HepG2 (cell line): Measurements from ENCODE around the gene CELF5. TPM values are rescaled to one million over a fixed set of nuclear protein-coding genes. Genes with fewer than 3 reads are reported as not detected.

Experiments used
- CCDC6 ChIP-seq: sonication (generic); formaldehyde crosslinking; IDR thresholded peaks from 2 replicates; pipeline ENCODE4 v1.8.1; 2022; ENCODE audit warnings: mild to moderate bottlenecking, missing genetic modification reagents, moderate library complexity
- GATA4 ChIP-seq: sonication (generic); IDR thresholded peaks from 2 replicates; pipeline ENCODE4 v1.6.1; 2016; ENCODE audit warnings: antibody characterized with exemption, low read depth, borderline replicate concordance
- HNRNPLL ChIP-seq: fragments of 200-400 bp; formaldehyde crosslinking; IDR thresholded peaks from 2 replicates; pipeline ENCODE4 v1.6.1; 2017; ENCODE audit warnings: mild to moderate bottlenecking, low read depth, low read length; ENCODE audit not compliant: poor library complexity, severe bottlenecking
- MEIS1 ChIP-seq: sonication (generic); formaldehyde crosslinking; IDR thresholded peaks from 2 replicates; pipeline ENCODE4 v1.9.0; 2021; ENCODE audit warnings: mild to moderate bottlenecking, missing genetic modification reagents, moderate library complexity, borderline replicate concordance
- RAD51 ChIP-seq: fragments of 450-650 bp; IDR thresholded peaks from 2 replicates; pipeline ENCODE4 v1.6.1; 2016; ENCODE audit warnings: borderline replicate concordance
- SALL2 ChIP-seq: sonication (generic); formaldehyde crosslinking; IDR thresholded peaks from 2 replicates; pipeline ENCODE4 v1.8.1; 2023; ENCODE audit warnings: mild to moderate bottlenecking, missing genetic modification reagents, inconsistent platforms
- SAP130 ChIP-seq: IDR thresholded peaks from 2 replicates; pipeline ENCODE4 v1.6.1; 2016; ENCODE audit warnings: low read depth
- SMAD3 ChIP-seq: sonication (generic); formaldehyde crosslinking; IDR thresholded peaks from 2 replicates; pipeline ENCODE4 v1.4.0; 2020; ENCODE audit warnings: missing genetic modification reagents
- SP2 ChIP-seq: sonication (generic); formaldehyde crosslinking; IDR thresholded peaks from 2 replicates; pipeline ENCODE4 v1.5.1; 2020; ENCODE audit warnings: mild to moderate bottlenecking, missing genetic modification reagents
- ZNF337 ChIP-seq: sonication (generic); formaldehyde crosslinking; IDR thresholded peaks from 2 replicates; pipeline ENCODE4 v1.5.1; 2020; ENCODE audit warnings: missing genetic modification reagents, low read depth, mild to moderate bottlenecking, borderline replicate concordance
- ZNF777 ChIP-seq: sonication (generic); formaldehyde crosslinking; IDR thresholded peaks from 2 replicates; pipeline ENCODE4 v1.4.0; 2020; ENCODE audit warnings: missing genetic modification reagents
- polyA plus RNA-seq, 8 experiments: library from polyadenylated mRNA; depleted of rRNA in 3 of 8; stranded (reverse) in 7 of 8; unstranded in 1 of 8; fragments of >200 nt; fragmentation: Illumina TruSeq in 4 of 8; extraction: Trizol in 4 of 8; gene quantifications; 2 replicates each; pipeline versions ENCODE4 v1.2.1 to v1.2.3, GENCODE V29; 2011 to 2016; ENCODE audit warnings: low read depth in 4 of 8, missing spikeins in 1 of 8, mixed read lengths in 1 of 8; ENCODE audit not compliant: insufficient read depth in 1 of 8
- total RNA-seq, 5 experiments: library from RNA; depleted of rRNA; stranded (reverse); fragments of >200 nt; fragmentation: Illumina TruSeq; extraction: Trizol; gene quantifications; 2 replicates each; pipeline ENCODE4 v1.2.3, GENCODE V29; 2016; ENCODE audit warnings: low read depth in 1 of 5
- TF ChIP-seq, protein P1 (sequence below): sonication (generic); formaldehyde crosslinking; IDR thresholded peaks from 2 replicates; pipeline ENCODE4 v1.5.0; 2020; ENCODE audit warnings: mild to moderate bottlenecking, missing genetic modification reagents, borderline replicate concordance
- TF ChIP-seq, protein P2 (sequence below): sonication (generic); formaldehyde crosslinking; IDR thresholded peaks from 2 replicates; pipeline ENCODE4 v1.5.0; 2020; ENCODE audit warnings: mild to moderate bottlenecking, missing genetic modification reagents, moderate library complexity
- TF ChIP-seq, protein P3 (sequence below): sonication (generic); formaldehyde crosslinking; IDR thresholded peaks from 2 replicates; pipeline ENCODE4; 2020; ENCODE audit warnings: missing genetic modification reagents, mild to moderate bottlenecking, borderline replicate concordance
- TF ChIP-seq, protein P4 (sequence below): sonication (generic); formaldehyde crosslinking; IDR thresholded peaks from 2 replicates; pipeline ENCODE4 v1.5.0; 2020; ENCODE audit warnings: mild to moderate bottlenecking, missing genetic modification reagents
- TF ChIP-seq, protein P5 (sequence below): sonication (generic); formaldehyde crosslinking; IDR thresholded peaks from 2 replicates; pipeline ENCODE4 v1.5.0; 2020; ENCODE audit warnings: mild to moderate bottlenecking, low read depth, missing genetic modification reagents, borderline replicate concordance

The CELF5 gene
- total and polyA plus RNA-seq, 2 of the 13 experiments (the other 11 are each of a cell fraction or from before 2014, with no cell fraction given): 0.31 to 0.84 TPM

DNA sequence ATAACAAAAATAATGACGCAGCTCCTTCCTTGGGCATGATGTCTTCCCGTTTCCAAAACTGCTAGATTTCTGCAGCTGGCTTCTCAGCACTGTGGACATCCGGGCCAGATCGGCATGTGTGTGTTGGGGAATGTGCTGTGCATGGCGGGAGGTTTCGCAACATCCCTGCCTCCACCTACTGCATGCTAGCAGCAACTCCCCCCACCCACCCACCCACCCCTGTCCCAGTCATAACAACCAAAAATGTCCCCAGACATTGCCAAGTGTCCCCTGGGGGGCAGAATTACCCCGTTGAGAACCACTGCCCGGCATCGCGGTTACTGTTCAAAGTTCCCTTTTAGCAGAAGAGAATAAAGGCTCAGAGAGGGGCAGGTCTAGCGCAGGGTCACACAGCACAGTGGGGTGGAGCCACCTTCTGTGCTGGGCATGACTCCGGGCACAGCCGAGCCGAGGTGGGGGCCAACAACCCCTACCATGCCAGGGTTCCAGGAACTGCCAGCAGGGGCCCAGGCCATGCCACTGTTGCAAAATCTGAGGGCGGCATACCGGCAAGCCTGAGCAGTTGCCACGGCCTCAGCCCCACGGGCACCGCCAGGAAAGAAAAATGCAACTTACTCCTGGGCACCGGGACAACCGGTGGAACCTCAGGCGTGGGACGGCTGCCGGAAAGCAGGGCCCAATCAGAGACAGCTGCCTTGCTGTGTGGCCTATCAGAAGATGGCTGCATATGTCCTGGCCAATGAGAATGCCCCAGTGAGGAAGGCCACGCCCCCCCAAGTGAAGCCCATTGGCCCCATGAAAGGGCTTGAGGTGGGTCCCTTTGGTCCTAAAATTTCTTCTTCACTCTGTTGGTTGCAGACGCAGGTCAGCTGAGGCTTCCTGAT, 119.4 kb downstream of the CELF5 start (continued):
- TF ChIP-seq, protein P1, sequence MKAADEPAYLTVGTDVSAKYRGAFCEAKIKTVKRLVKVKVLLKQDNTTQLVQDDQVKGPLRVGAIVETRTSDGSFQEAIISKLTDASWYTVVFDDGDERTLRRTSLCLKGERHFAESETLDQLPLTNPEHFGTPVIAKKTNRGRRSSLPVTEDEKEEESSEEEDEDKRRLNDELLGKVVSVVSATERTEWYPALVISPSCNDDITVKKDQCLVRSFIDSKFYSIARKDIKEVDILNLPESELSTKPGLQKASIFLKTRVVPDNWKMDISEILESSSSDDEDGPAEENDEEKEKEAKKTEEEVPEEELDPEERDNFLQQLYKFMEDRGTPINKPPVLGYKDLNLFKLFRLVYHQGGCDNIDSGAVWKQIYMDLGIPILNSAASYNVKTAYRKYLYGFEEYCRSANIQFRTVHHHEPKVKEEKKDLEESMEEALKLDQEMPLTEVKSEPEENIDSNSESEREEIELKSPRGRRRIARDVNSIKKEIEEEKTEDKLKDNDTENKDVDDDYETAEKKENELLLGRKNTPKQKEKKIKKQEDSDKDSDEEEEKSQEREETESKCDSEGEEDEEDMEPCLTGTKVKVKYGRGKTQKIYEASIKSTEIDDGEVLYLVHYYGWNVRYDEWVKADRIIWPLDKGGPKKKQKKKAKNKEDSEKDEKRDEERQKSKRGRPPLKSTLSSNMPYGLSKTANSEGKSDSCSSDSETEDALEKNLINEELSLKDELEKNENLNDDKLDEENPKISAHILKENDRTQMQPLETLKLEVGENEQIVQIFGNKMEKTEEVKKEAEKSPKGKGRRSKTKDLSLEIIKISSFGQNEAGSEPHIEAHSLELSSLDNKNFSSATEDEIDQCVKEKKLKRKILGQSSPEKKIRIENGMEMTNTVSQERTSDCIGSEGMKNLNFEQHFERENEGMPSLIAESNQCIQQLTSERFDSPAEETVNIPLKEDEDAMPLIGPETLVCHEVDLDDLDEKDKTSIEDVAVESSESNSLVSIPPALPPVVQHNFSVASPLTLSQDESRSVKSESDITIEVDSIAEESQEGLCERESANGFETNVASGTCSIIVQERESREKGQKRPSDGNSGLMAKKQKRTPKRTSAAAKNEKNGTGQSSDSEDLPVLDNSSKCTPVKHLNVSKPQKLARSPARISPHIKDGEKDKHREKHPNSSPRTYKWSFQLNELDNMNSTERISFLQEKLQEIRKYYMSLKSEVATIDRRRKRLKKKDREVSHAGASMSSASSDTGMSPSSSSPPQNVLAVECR (CRISPR knock-in tag): peak; percentile 35; the same call in 1 of the 2 replicates
- TF ChIP-seq RAD51 (no peak), GATA4 (no peak), SAP130 (CRISPR knock-in tag) (peak; percentile 43; the same call in 1 of the 2 replicates), CCDC6 (CRISPR knock-in tag) (no peak), ZNF337 (no peak), SMAD3 (CRISPR knock-in tag) (0 out of 2 replicates have a peak, but pooled peaks have one; percentile 18), MEIS1 (CRISPR knock-in tag) (no peak), ZNF777 (no peak), SP2 (CRISPR knock-in tag) (peak; percentile 88), HNRNPLL (peak; percentile 41), SALL2 (CRISPR knock-in tag) (no peak)
- TF ChIP-seq, protein P2, sequence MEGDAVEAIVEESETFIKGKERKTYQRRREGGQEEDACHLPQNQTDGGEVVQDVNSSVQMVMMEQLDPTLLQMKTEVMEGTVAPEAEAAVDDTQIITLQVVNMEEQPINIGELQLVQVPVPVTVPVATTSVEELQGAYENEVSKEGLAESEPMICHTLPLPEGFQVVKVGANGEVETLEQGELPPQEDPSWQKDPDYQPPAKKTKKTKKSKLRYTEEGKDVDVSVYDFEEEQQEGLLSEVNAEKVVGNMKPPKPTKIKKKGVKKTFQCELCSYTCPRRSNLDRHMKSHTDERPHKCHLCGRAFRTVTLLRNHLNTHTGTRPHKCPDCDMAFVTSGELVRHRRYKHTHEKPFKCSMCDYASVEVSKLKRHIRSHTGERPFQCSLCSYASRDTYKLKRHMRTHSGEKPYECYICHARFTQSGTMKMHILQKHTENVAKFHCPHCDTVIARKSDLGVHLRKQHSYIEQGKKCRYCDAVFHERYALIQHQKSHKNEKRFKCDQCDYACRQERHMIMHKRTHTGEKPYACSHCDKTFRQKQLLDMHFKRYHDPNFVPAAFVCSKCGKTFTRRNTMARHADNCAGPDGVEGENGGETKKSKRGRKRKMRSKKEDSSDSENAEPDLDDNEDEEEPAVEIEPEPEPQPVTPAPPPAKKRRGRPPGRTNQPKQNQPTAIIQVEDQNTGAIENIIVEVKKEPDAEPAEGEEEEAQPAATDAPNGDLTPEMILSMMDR: peak; percentile 53
- TF ChIP-seq, protein P3, sequence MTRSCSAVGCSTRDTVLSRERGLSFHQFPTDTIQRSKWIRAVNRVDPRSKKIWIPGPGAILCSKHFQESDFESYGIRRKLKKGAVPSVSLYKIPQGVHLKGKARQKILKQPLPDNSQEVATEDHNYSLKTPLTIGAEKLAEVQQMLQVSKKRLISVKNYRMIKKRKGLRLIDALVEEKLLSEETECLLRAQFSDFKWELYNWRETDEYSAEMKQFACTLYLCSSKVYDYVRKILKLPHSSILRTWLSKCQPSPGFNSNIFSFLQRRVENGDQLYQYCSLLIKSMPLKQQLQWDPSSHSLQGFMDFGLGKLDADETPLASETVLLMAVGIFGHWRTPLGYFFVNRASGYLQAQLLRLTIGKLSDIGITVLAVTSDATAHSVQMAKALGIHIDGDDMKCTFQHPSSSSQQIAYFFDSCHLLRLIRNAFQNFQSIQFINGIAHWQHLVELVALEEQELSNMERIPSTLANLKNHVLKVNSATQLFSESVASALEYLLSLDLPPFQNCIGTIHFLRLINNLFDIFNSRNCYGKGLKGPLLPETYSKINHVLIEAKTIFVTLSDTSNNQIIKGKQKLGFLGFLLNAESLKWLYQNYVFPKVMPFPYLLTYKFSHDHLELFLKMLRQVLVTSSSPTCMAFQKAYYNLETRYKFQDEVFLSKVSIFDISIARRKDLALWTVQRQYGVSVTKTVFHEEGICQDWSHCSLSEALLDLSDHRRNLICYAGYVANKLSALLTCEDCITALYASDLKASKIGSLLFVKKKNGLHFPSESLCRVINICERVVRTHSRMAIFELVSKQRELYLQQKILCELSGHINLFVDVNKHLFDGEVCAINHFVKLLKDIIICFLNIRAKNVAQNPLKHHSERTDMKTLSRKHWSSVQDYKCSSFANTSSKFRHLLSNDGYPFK (CRISPR knock-in tag): no peak
- TF ChIP-seq, protein P4, sequence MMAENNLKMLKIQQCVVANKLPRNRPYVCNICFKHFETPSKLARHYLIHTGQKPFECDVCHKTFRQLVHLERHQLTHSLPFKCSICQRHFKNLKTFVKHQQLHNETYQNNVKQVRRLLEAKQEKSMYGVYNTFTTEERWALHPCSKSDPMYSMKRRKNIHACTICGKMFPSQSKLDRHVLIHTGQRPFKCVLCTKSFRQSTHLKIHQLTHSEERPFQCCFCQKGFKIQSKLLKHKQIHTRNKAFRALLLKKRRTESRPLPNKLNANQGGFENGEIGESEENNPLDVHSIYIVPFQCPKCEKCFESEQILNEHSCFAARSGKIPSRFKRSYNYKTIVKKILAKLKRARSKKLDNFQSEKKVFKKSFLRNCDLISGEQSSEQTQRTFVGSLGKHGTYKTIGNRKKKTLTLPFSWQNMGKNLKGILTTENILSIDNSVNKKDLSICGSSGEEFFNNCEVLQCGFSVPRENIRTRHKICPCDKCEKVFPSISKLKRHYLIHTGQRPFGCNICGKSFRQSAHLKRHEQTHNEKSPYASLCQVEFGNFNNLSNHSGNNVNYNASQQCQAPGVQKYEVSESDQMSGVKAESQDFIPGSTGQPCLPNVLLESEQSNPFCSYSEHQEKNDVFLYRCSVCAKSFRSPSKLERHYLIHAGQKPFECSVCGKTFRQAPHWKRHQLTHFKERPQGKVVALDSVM (CRISPR knock-in tag): no peak
- TF ChIP-seq, protein P5, sequence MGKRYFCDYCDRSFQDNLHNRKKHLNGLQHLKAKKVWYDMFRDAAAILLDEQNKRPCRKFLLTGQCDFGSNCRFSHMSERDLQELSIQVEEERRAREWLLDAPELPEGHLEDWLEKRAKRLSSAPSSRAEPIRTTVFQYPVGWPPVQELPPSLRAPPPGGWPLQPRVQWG: no peak
